Measurements from ENCODE around the gene SNX17.

Gene SNX17

GRCh38 chr2:27363933-27364332 lies 6.5 kb upstream of the SNX17 start:
- no peak for DNase-seq (ENCODE audit: low spot score)

- peak; percentile 88 for DNase-seq (ENCODE audit: low spot score)
These were observed 868 bp upstream of the SNX17 start for GRCh38 chr2:27369471-27370025.

- peak; percentile 41 for DNase-seq (ENCODE audit: low spot score)
These were observed 602 bp downstream of the SNX17 start for GRCh38 chr2:27370816-27371620.

- DNase-seq (ENCODE audit: low spot score), result no peak
These were observed 2.5 kb downstream of the SNX17 start for GRCh38 chr2:27372937-27373336.

GRCh38 chr2:27373567-27373966 lies 3.2 kb downstream of the SNX17 start:
- no peak for DNase-seq (ENCODE audit: low spot score)

- no peak for DNase-seq (ENCODE audit: low spot score)
These were observed 5.2 kb downstream of the SNX17 start for GRCh38 chr2:27375513-27376099.

GRCh38 chr2:27376151-27376865 lies 5.9 kb downstream of the SNX17 start:
- DNase-seq (ENCODE audit: low spot score), result no peak

- no peak for DNase-seq (ENCODE audit: low spot score)
These were observed 6.6 kb downstream of the SNX17 start for GRCh38 chr2:27376866-27377617.

GRCh38 chr2:27377618-27378095 lies 7.2 kb downstream of the SNX17 start:
- DNase-seq (ENCODE audit: low spot score), result no peak

GRCh38 chr2:27378096-27378808 lies 7.8 kb downstream of the SNX17 start:
- peak; percentile 24 for DNase-seq (ENCODE audit: low spot score)

- DNase-seq (ENCODE audit: low spot score), result no peak
These were observed 8.4 kb downstream of the SNX17 start for GRCh38 chr2:27378809-27379290.

GRCh38 chr2:27379383-27379835 lies 9.0 kb downstream of the SNX17 start:
- no peak for DNase-seq (ENCODE audit: low spot score)

GRCh38 chr2:27379836-27380625 lies 9.6 kb downstream of the SNX17 start:
- peak; percentile 17 for DNase-seq (ENCODE audit: low spot score)

- peak; percentile 98 for DNase-seq (ENCODE audit: low spot score)
These were observed 10.5 kb downstream of the SNX17 start, which contains the start of gene ZNF513 for GRCh38 chr2:27380626-27381545. ZNF513 (minus strand) TSS chr2:27380734; CDS start chr2:27380526, 208 bp downstream.

GRCh38 chr2:27381577-27382181 lies 11.3 kb downstream of the SNX17 start:
- no peak for DNase-seq (ENCODE audit: low spot score)

- no peak for DNase-seq (ENCODE audit: low spot score)
These were observed 20.6 kb downstream of the SNX17 start for GRCh38 chr2:27390822-27391679.

- DNase-seq (ENCODE audit: low spot score), result no peak
These were observed 22.8 kb downstream of the SNX17 start for GRCh38 chr2:27393225-27393624.

Measured in GM03348 (cell line).